ENCODE measurements around the gene RIC8A. TPM values are rescaled to one million over a fixed set of nuclear protein-coding genes. Genes with fewer than 3 reads are reported as not detected.
A peak's percentile ranks its signal among the peaks of the same experiment; 100 is the strongest.

RIC8A gene
- total and polyA plus RNA-seq, 9 of the 15 experiments (the other 6 are each of a cell fraction or from before 2014, with no cell fraction given), result 10.7 to 108 (median 72.1) TPM

DNA sequence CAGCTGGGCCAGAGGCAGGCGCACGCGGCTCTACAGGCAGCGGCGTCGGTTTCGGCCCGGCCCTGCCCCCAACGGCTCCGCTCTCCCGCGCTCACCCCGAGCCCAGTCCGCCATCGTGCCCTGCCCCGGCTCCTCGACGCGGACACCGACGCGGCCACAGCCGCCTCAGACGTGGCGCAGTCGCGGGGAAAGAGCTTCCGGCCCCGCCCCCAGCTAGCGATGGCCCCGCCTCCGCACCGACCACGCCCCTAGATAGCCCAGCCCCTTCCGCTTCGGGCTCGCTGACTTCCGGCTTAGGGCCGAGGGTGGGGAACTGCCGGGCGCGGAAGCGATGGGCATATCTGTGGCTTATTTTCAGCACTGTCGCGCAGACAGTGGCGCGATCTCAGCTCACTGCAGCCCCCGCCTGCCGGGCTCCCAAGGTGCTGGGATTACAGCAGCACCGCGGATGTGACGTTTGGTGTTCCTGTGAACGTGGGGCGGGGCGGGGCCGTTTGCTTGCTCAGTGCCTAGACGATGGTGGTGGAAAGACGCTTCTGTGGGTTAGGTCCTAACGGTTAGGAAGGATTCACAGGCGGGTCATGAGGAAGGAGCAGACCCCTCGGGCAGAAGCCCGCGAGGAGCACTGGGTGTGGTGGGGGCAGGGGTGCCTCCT is at the start of gene RIC8A, which contains the start of gene BET1L (continued):
- TF ChIP-seq, protein P1, sequence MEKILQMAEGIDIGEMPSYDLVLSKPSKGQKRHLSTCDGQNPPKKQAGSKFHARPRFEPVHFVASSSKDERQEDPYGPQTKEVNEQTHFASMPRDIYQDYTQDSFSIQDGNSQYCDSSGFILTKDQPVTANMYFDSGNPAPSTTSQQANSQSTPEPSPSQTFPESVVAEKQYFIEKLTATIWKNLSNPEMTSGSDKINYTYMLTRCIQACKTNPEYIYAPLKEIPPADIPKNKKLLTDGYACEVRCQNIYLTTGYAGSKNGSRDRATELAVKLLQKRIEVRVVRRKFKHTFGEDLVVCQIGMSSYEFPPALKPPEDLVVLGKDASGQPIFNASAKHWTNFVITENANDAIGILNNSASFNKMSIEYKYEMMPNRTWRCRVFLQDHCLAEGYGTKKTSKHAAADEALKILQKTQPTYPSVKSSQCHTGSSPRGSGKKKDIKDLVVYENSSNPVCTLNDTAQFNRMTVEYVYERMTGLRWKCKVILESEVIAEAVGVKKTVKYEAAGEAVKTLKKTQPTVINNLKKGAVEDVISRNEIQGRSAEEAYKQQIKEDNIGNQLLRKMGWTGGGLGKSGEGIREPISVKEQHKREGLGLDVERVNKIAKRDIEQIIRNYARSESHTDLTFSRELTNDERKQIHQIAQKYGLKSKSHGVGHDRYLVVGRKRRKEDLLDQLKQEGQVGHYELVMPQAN (IDR thresholded peaks at IDR 0.05; ENCODE audit: borderline replicate concordance), result peak; percentile 78; the same call in 1 of the 2 replicates
- no peak for TF ChIP-seq KLF16 (IDR thresholded peaks at IDR 0.05)
- TF ChIP-seq CEBPB (tag; IDR thresholded peaks at IDR 0.05), result 0 out of 2 replicates have a peak, but pooled peaks have one; percentile 18
- TF ChIP-seq LARP7 (IDR thresholded peaks at IDR 0.05), result no peak
- 0 out of 2 replicates have a peak, but pooled peaks have one; percentile 69 for TF ChIP-seq RNF2 (IDR thresholded peaks at IDR 0.05)
- peak in 1 of 2 experiments; percentile 89; a peak in 2 of 4 replicates for TF ChIP-seq BCLAF1 (IDR thresholded peaks at IDR 0.05; ENCODE audit: borderline replicate concordance in 1 of 2, control insufficient read depth in 1 of 2, low read depth in 2 of 2, low read length in 1 of 2)
- TF ChIP-seq MYC (IDR thresholded peaks at IDR 0.05; ENCODE audit: low read depth, low read length), result no peak; the same call in 1 of the 2 replicates
- TF ChIP-seq MYC (CRISPR knock-in tag; IDR thresholded peaks at IDR 0.05; ENCODE audit: borderline replicate concordance, low read depth), result no peak
- peak; percentile 63; the same call in 1 of the 2 replicates for TF ChIP-seq E2F3 (CRISPR knock-in tag; IDR thresholded peaks at IDR 0.05)
- 0 out of 2 replicates have a peak, but pooled peaks have one; percentile 66 for TF ChIP-seq ATF6 (CRISPR knock-in tag; IDR thresholded peaks at IDR 0.05)
- peak; percentile 67 to 85 for TF ChIP-seq MNT (conservative IDR thresholded peaks at IDR 0.05)
- TF ChIP-seq HLTF (IDR thresholded peaks at IDR 0.05), result no peak
- TF ChIP-seq, protein P2, sequence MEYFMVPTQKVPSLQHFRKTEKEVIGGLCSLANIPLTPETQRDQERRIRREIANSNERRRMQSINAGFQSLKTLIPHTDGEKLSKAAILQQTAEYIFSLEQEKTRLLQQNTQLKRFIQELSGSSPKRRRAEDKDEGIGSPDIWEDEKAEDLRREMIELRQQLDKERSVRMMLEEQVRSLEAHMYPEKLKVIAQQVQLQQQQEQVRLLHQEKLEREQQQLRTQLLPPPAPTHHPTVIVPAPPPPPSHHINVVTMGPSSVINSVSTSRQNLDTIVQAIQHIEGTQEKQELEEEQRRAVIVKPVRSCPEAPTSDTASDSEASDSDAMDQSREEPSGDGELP (CRISPR knock-in tag; IDR thresholded peaks at IDR 0.05; ENCODE audit: borderline replicate concordance), result peak; percentile 93; the same call in 1 of the 2 replicates
- no peak; the same call in 1 of the 2 replicates for TF ChIP-seq PHB (CRISPR knock-in tag; IDR thresholded peaks at IDR 0.05)
